Measurements from ENCODE around the gene RPS6KA2. TPM values are rescaled to one million over a fixed set of nuclear protein-coding genes. Genes with fewer than 3 reads are reported as not detected.

Gene RPS6KA2
- total RNA-seq, 2 experiments from 2014 or later = 9.3 to 10.9 TPM

GRCh38 chr6:166562726-166563125 is 64.3 kb downstream of the RPS6KA2 start:
- ChIA-PET POLR2A (no interaction called here), CTCF (no interaction called here)
- ATAC-seq (no peak), DNase-seq (no peak)
- Mint-ChIP-seq H3K27me3 (no peaks in the 10 kb centered on the region), H3K36me3 (ENCODE audit: low read depth) (peaks cover 3% of the 10 kb centered on the region), H3K27ac (no peak overlapping the region), H3K9me3 (ENCODE audit: low read depth) (peaks cover 9% of the 10 kb centered on the region), H3K4me1 (no peaks in the 10 kb centered on the region), H3K4me3 (no peak overlapping the region)
- intact Hi-C loops (cut with DNase I, micrococcal nuclease) = no loop called here

- CTCF ChIA-PET = no interaction called here
- Mint-ChIP-seq H3K27me3 (no peaks in the 10 kb centered on the region), H3K9me3 (ENCODE audit: low read depth) (peaks cover 9% of the 10 kb centered on the region), H3K4me1 (peaks cover 5% of the 10 kb centered on the region), H3K4me3 (no peak overlapping the region), H3K36me3 (ENCODE audit: low read depth) (peaks cover 3% of the 10 kb centered on the region), H3K27ac (no peak overlapping the region)
- DNase-seq (no peak), ATAC-seq (no peak)
- intact Hi-C loops (cut with DNase I, micrococcal nuclease) = no loop called here
- POLR2A ChIA-PET = no interaction called here
Measured at GRCh38 chr6:166561771-166562359, 65.2 kb downstream of the RPS6KA2 start.

GRCh38 chr6:166560222-166560621 is 66.8 kb downstream of the RPS6KA2 start:
- POLR2A ChIA-PET = no interaction called here
- no peak overlapping the region for H3K27ac Mint-ChIP-seq
- ATAC-seq (no peak), DNase-seq (no peak)
- CTCF ChIA-PET = no interaction called here
- peaks cover 9% of the 10 kb centered on the region for H3K9me3 Mint-ChIP-seq (ENCODE audit: low read depth)
- H3K4me3 Mint-ChIP-seq = no peak overlapping the region
- H3K4me1 Mint-ChIP-seq = peaks cover 6% of the 10 kb centered on the region
- intact Hi-C loops (cut with DNase I, micrococcal nuclease) = no loop called here
- no peaks in the 10 kb centered on the region for H3K27me3 Mint-ChIP-seq
- H3K36me3 Mint-ChIP-seq (ENCODE audit: low read depth) = peaks cover 3% of the 10 kb centered on the region

GRCh38 chr6:166559662-166560061 is 67.4 kb downstream of the RPS6KA2 start:
- ChIA-PET POLR2A (no interaction called here), CTCF (no interaction called here)
- peaks cover 3% of the 10 kb centered on the region for H3K36me3 Mint-ChIP-seq (ENCODE audit: low read depth)
- DNase-seq (no peak), ATAC-seq (no peak)
- intact Hi-C loops (cut with DNase I, micrococcal nuclease) = no loop called here
- no peak overlapping the region for H3K27ac Mint-ChIP-seq
- H3K4me1 Mint-ChIP-seq = peaks cover 6% of the 10 kb centered on the region
- H3K9me3 Mint-ChIP-seq (ENCODE audit: low read depth) = peaks cover 9% of the 10 kb centered on the region
- H3K27me3 Mint-ChIP-seq = no peaks in the 10 kb centered on the region
- H3K4me3 Mint-ChIP-seq = no peak overlapping the region

GRCh38 chr6:166559211-166559610 is 67.8 kb downstream of the RPS6KA2 start:
- no peak for DNase-seq
- Mint-ChIP-seq H3K9me3 (ENCODE audit: low read depth) (peaks cover 9% of the 10 kb centered on the region), H3K27me3 (no peaks in the 10 kb centered on the region), H3K36me3 (ENCODE audit: low read depth) (peaks cover 3% of the 10 kb centered on the region), H3K27ac (no peak overlapping the region), H3K4me3 (no peak overlapping the region), H3K4me1 (peaks cover 6% of the 10 kb centered on the region)
- no peak for ATAC-seq
- intact Hi-C loops (cut with DNase I, micrococcal nuclease) = no loop called here
- ChIA-PET POLR2A (no interaction called here), CTCF (no interaction called here)

GRCh38 chr6:166558156-166559005 is 68.7 kb downstream of the RPS6KA2 start:
- POLR2A ChIA-PET = no interaction called here
- no peak overlapping the region for H3K27ac Mint-ChIP-seq

GRCh38 chr6:166556863-166557322 is 70.2 kb downstream of the RPS6KA2 start:
- peak; percentile 68 for ATAC-seq
- Mint-ChIP-seq H3K36me3 (ENCODE audit: low read depth) (peaks cover 3% of the 10 kb centered on the region), H3K27me3 (no peaks in the 10 kb centered on the region), H3K4me3 (no peak overlapping the region), H3K4me1 (peaks cover 6% of the 10 kb centered on the region), H3K9me3 (ENCODE audit: low read depth) (peaks cover 9% of the 10 kb centered on the region), H3K27ac (no peak overlapping the region)
- CTCF ChIA-PET = no interaction called here
- peak; percentile 31 for DNase-seq
- intact Hi-C loops (cut with DNase I, micrococcal nuclease) = no loop called here
- POLR2A ChIA-PET = no interaction called here

More at GRCh38 chr6:166558156-166559005, 68.7 kb downstream of the RPS6KA2 start:
- CTCF ChIA-PET = interaction anchor here (0.6 kb wide), 1 partner anchor 289 kb away, joined by 3 read pairs; no protein-coding TSS in a partner anchor
- Mint-ChIP-seq H3K9me3 (ENCODE audit: low read depth) (peaks cover 9% of the 10 kb centered on the region), H3K36me3 (ENCODE audit: low read depth) (peaks cover 3% of the 10 kb centered on the region), H3K4me1 (peaks cover 6% of the 10 kb centered on the region), H3K27me3 (no peaks in the 10 kb centered on the region), H3K4me3 (no peak overlapping the region)
- ATAC-seq = no peak
- no peak for DNase-seq
- intact Hi-C loops (cut with DNase I, micrococcal nuclease) = no loop called here

GRCh38 chr6:166556336-166556735 is 70.7 kb downstream of the RPS6KA2 start:
- CTCF ChIA-PET = no interaction called here
- Mint-ChIP-seq H3K4me3 (no peak overlapping the region), H3K36me3 (ENCODE audit: low read depth) (peaks cover 3% of the 10 kb centered on the region), H3K27me3 (no peaks in the 10 kb centered on the region), H3K4me1 (peaks cover 6% of the 10 kb centered on the region), H3K9me3 (ENCODE audit: low read depth) (peaks cover 5% of the 10 kb centered on the region), H3K27ac (no peak overlapping the region)
- POLR2A ChIA-PET = no interaction called here
- intact Hi-C loops (cut with DNase I, micrococcal nuclease) = no loop called here
- DNase-seq (no peak), ATAC-seq (no peak)

GRCh38 chr6:166555086-166555485 is 72.0 kb downstream of the RPS6KA2 start:
- H3K27me3 Mint-ChIP-seq = no peaks in the 10 kb centered on the region
- H3K9me3 Mint-ChIP-seq (ENCODE audit: low read depth) = peaks cover 5% of the 10 kb centered on the region
- ATAC-seq (no peak), DNase-seq (no peak)
- H3K27ac Mint-ChIP-seq = no peak overlapping the region
- CTCF ChIA-PET = no interaction called here
- H3K36me3 Mint-ChIP-seq (ENCODE audit: low read depth) = peaks cover under 1% of the 10 kb centered on the region
- H3K4me3 Mint-ChIP-seq = no peak overlapping the region
- intact Hi-C loops (cut with DNase I, micrococcal nuclease) = no loop called here
- POLR2A ChIA-PET = no interaction called here
- H3K4me1 Mint-ChIP-seq = peaks cover 6% of the 10 kb centered on the region

- Mint-ChIP-seq H3K27ac (no peak overlapping the region), H3K4me1 (peaks cover 6% of the 10 kb centered on the region), H3K36me3 (ENCODE audit: low read depth) (no peaks in the 10 kb centered on the region), H3K27me3 (no peaks in the 10 kb centered on the region), H3K4me3 (no peak overlapping the region), H3K9me3 (ENCODE audit: low read depth) (peaks cover 2% of the 10 kb centered on the region)
- ATAC-seq = no peak
- no peak for DNase-seq
- intact Hi-C loops (cut with DNase I, micrococcal nuclease) = no loop called here
- CTCF ChIA-PET = interaction anchor here (0.5 to 0.7 kb wide), 2 partner anchors 562 to 799 kb away, joined by 3 read pairs; no protein-coding TSS in a partner anchor
- POLR2A ChIA-PET = no interaction called here
Measured at GRCh38 chr6:166554316-166554715, 72.7 kb downstream of the RPS6KA2 start.

- ChIA-PET CTCF (interaction anchor here (0.5 to 0.7 kb wide), 2 partner anchors 562 to 798 kb away, joined by 3 read pairs; no protein-coding TSS in a partner anchor), POLR2A (no interaction called here)
- Mint-ChIP-seq H3K4me3 (no peak overlapping the region), H3K9me3 (ENCODE audit: low read depth) (no peaks in the 10 kb centered on the region), H3K27ac (no peak overlapping the region), H3K27me3 (no peaks in the 10 kb centered on the region), H3K36me3 (ENCODE audit: low read depth) (no peaks in the 10 kb centered on the region), H3K4me1 (peaks cover 6% of the 10 kb centered on the region)
- ATAC-seq (no peak), DNase-seq (no peak)
- intact Hi-C loops (cut with DNase I, micrococcal nuclease) = no loop called here
Measured at GRCh38 chr6:166553563-166554271, 73.3 kb downstream of the RPS6KA2 start.

- peaks cover 6% of the 10 kb centered on the region for H3K4me1 Mint-ChIP-seq
- intact Hi-C loops (cut with DNase I, micrococcal nuclease) = no loop called here
Measured at GRCh38 chr6:166552600-166552999, 74.5 kb downstream of the RPS6KA2 start.

More at GRCh38 chr6:166552600-166552999, 74.5 kb downstream of the RPS6KA2 start:
- Mint-ChIP-seq H3K36me3 (ENCODE audit: low read depth) (no peaks in the 10 kb centered on the region), H3K4me3 (no peak overlapping the region), H3K27ac (no peak overlapping the region), H3K27me3 (no peaks in the 10 kb centered on the region), H3K9me3 (ENCODE audit: low read depth) (no peaks in the 10 kb centered on the region)
- DNase-seq (no peak), ATAC-seq (no peak)
- ChIA-PET CTCF (no interaction called here), POLR2A (no interaction called here)

All from activated CD4-positive, alpha-beta T cell treated with anti-CD3 and anti-CD28 coated beads for 36 hours (primary cell).